Astrocyte (in vitro differentiated cells and primary cell): ENCODE results near the gene NEAT1. TPM values are rescaled to one million over a fixed set of nuclear protein-coding genes. Genes with fewer than 3 reads are reported as not detected.

Source experiments
- DNase-seq: peaks from one replicate; pipeline ENCODE4 v3.0.0-alpha.2; 2010; ENCODE audit warnings: low read depth
- FAIRE-seq: peaks from 2 replicates; lab custom pipeline; 2011; peaks lifted over from hg19 to GRCh38; lab: Jason Lieb, UNC
- H2AFZ ChIP-seq: 2 replicates; pipeline ENCODE4 v1.6.0; 2012; ENCODE audit warnings: low read depth, low read length, inconsistent platforms
- H3K27ac ChIP-seq: 2 replicates; pipeline ENCODE4 v1.5.1; 2011; ENCODE audit warnings: low read depth, low read length, inconsistent platforms
- H3K27me3 ChIP-seq: 2 replicates; pipeline ENCODE4 v1.6.0; 2011; ENCODE audit warnings: low read length, inconsistent platforms; ENCODE audit not compliant: insufficient read depth
- H3K36me3 ChIP-seq: 2 replicates; pipeline ENCODE4 v1.5.1; 2011; ENCODE audit warnings: low read length, inconsistent platforms; ENCODE audit not compliant: insufficient read depth
- H3K4me1 ChIP-seq: 2 replicates; pipeline ENCODE4 v1.5.1; 2011; ENCODE audit warnings: low read length, inconsistent platforms; ENCODE audit not compliant: insufficient read depth
- H3K4me2 ChIP-seq: 2 replicates; pipeline ENCODE4 v1.6.0; 2012; ENCODE audit warnings: low read length, inconsistent platforms
- H3K4me3 ChIP-seq: 2 replicates; pipeline ENCODE4 v1.5.1; 2011; ENCODE audit warnings: low read depth, mild to moderate bottlenecking, low read length, inconsistent platforms; ENCODE audit not compliant: insufficient read depth
- H3K79me2 ChIP-seq: 2 replicates; pipeline ENCODE4 v1.6.0; 2012; ENCODE audit warnings: mild to moderate bottlenecking, low read length, inconsistent platforms; ENCODE audit not compliant: insufficient read depth
- H3K9ac ChIP-seq: 2 replicates; pipeline ENCODE4 v1.6.0; 2012; ENCODE audit warnings: mild to moderate bottlenecking, low read length, inconsistent platforms
- H3K9me3 ChIP-seq: 2 replicates; pipeline ENCODE4 v1.5.1; 2012; ENCODE audit warnings: low read depth, mild to moderate bottlenecking, low read length, inconsistent platforms; ENCODE audit not compliant: insufficient read depth
- H4K20me1 ChIP-seq: 2 replicates; pipeline ENCODE4 v1.6.0; 2012; ENCODE audit warnings: low read length, inconsistent platforms; ENCODE audit not compliant: insufficient read depth
- H3K27ac Mint-ChIP-seq: one replicate; pipeline ENCODE4 v1.8.0; 2021; ENCODE audit warnings: mild to moderate bottlenecking, mixed read lengths; ENCODE audit not compliant: unreplicated experiment
- H3K27me3 Mint-ChIP-seq: one replicate; pipeline ENCODE4 v1.8.0; 2021; ENCODE audit warnings: low read depth, mixed read lengths; ENCODE audit not compliant: unreplicated experiment
- H3K36me3 Mint-ChIP-seq: one replicate; pipeline ENCODE4 v1.8.0; 2021; ENCODE audit warnings: low read depth, mixed read lengths; ENCODE audit not compliant: unreplicated experiment
- H3K4me1 Mint-ChIP-seq: one replicate; pipeline ENCODE4 v1.8.0; 2021; ENCODE audit warnings: low read depth, mixed read lengths; ENCODE audit not compliant: unreplicated experiment
- H3K4me3 Mint-ChIP-seq: one replicate; pipeline ENCODE4 v1.8.0; 2021; ENCODE audit warnings: mild to moderate bottlenecking, moderate library complexity, mixed read lengths; ENCODE audit not compliant: unreplicated experiment
- H3K9me3 Mint-ChIP-seq: one replicate; pipeline ENCODE4 v1.8.0; 2021; ENCODE audit warnings: mild to moderate bottlenecking, mixed read lengths; ENCODE audit not compliant: unreplicated experiment
- EZH2 ChIP-seq: IDR thresholded peaks from 2 replicates; pipeline ENCODE4 v1.6.1; 2012; ENCODE audit warnings: mild to moderate bottlenecking, low read length, inconsistent platforms; ENCODE audit not compliant: insufficient read depth
- total RNA-seq: library from RNA; stranded (reverse); gene quantifications from 2 replicates; pipeline ENCODE4 v1.2.1, GENCODE V29; 2021
- TF ChIP-seq, protein P1 (sequence below): IDR thresholded peaks from 2 replicates; pipeline ENCODE4 v1.5.1; 2011; ENCODE audit warnings: low read depth, mild to moderate bottlenecking, inconsistent platforms, low read length, moderate library complexity; ENCODE audit not compliant: insufficient read depth

The NEAT1 gene
- total RNA-seq, 1 donor from 2014 or later = 317 TPM

DNA sequence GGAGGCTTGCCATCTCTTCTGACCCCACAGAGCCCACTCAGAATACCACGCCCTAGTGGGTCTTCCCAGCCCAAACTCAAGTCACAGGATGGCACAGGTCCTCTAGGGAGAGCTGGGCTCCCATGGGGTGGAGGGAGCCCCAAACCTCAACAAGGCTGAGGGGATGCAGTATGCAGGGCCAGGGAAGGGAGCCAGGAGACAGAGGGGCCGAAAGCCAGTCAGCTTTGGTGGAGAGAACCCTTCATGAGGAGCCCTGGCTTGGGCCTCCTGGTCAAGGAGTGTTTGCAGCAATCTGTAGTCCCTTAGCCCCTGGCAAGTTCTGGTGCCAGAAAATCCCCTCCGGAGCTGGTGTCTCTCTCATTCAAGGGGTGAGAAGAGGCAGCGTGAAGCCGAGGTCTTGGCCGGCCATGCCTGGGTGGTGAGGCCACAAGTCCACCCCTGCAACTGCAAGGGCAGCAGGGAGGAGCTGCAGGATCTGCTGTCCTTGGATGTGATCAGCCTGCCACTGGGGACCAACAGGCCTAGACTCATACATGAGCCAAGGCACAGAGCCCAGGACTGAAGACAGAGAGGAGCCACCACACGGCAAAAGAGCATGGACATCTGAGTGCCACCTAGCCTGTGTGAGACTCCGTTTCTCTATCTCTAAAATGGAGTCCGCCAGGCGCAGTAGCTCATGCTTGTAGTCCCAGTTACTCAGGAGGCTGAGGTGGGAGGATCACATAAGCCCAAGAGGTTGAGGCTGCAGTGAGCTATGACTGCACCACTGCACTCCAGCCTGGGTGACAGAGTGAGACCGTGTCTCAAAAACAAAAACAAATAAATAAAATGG is 24.1 kb downstream of the NEAT1 start:
- Mint-ChIP-seq H3K4me1 (peaks cover 38% of the 10 kb centered on the region), H3K4me3 (peak overlapping the region; percentile 45), H3K9me3 (no peaks in the 10 kb centered on the region), H3K36me3 (peaks cover 8% of the 10 kb centered on the region), H3K27ac (peak overlapping the region; percentile 77), H3K27me3 (no peaks in the 10 kb centered on the region)
- DNase-seq (peak; percentile 47), FAIRE-seq (no peak)
- peaks cover 16% of the 10 kb centered on the region for H3K36me3 ChIP-seq
- H3K9me3 ChIP-seq = no peaks in the 10 kb centered on the region
- H3K27me3 ChIP-seq = no peaks in the 10 kb centered on the region
- peaks cover 24% of the 10 kb centered on the region for H3K79me2 ChIP-seq
- H3K27ac ChIP-seq = peak overlapping the region; percentile 14
- H4K20me1 ChIP-seq = peaks cover 57% of the 10 kb centered on the region
- H3K4me2 ChIP-seq = no peak overlapping the region
- TF ChIP-seq, protein P1, sequence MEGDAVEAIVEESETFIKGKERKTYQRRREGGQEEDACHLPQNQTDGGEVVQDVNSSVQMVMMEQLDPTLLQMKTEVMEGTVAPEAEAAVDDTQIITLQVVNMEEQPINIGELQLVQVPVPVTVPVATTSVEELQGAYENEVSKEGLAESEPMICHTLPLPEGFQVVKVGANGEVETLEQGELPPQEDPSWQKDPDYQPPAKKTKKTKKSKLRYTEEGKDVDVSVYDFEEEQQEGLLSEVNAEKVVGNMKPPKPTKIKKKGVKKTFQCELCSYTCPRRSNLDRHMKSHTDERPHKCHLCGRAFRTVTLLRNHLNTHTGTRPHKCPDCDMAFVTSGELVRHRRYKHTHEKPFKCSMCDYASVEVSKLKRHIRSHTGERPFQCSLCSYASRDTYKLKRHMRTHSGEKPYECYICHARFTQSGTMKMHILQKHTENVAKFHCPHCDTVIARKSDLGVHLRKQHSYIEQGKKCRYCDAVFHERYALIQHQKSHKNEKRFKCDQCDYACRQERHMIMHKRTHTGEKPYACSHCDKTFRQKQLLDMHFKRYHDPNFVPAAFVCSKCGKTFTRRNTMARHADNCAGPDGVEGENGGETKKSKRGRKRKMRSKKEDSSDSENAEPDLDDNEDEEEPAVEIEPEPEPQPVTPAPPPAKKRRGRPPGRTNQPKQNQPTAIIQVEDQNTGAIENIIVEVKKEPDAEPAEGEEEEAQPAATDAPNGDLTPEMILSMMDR = no peak
- no peak for TF ChIP-seq EZH2
- peak overlapping the region; percentile 36 for H3K9ac ChIP-seq
- H2AFZ ChIP-seq = no peak overlapping the region
- no peaks in the 10 kb centered on the region for H3K4me1 ChIP-seq
- no peak overlapping the region for H3K4me3 ChIP-seq

DNA sequence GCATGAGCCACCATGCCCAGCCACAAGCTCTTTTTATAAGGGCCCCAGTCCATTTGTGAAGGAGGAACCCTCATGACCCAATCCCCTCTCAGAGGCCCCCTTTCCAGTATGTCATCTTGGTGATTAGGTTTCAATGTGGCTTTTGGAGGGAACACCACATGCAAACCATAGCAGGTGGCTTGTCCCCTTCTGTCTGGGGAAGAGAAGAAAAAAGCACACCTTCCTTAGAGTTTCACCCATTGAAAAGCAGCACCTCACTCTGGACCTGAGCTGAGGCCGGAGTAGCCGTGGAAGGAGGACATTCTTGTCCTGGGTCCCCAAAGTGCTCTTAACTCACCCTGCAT is 25.4 kb downstream of the NEAT1 start:
- Histone ChIP-seq H3K4me1 (peaks cover 5% of the 10 kb centered on the region), H2AFZ (no peak overlapping the region), H4K20me1 (peaks cover 43% of the 10 kb centered on the region), H3K4me2 (no peak overlapping the region), H3K9ac (no peak overlapping the region), H3K4me3 (no peak overlapping the region), H3K9me3 (no peaks in the 10 kb centered on the region), H3K36me3 (peaks cover 7% of the 10 kb centered on the region), H3K27me3 (no peaks in the 10 kb centered on the region), H3K79me2 (peaks cover 12% of the 10 kb centered on the region), H3K27ac (no peak overlapping the region)
- TF ChIP-seq, protein P1 = no peak
- TF ChIP-seq EZH2 = no peak
- FAIRE-seq (no peak), DNase-seq (peak; percentile 40)
- peak overlapping the region; percentile 22 for H3K27ac Mint-ChIP-seq
- peaks cover 7% of the 10 kb centered on the region for H3K36me3 Mint-ChIP-seq
- H3K9me3 Mint-ChIP-seq = no peaks in the 10 kb centered on the region
- no peaks in the 10 kb centered on the region for H3K27me3 Mint-ChIP-seq
- no peak overlapping the region for H3K4me3 Mint-ChIP-seq
- peaks cover 34% of the 10 kb centered on the region for H3K4me1 Mint-ChIP-seq
